Activated CD4-positive, alpha-beta memory T cell treated with anti-CD3 and anti-CD28 coated beads for 36 hours (primary cell): ENCODE results near the gene TLE4. TPM values are rescaled to one million over a fixed set of nuclear protein-coding genes. Genes with fewer than 3 reads are reported as not detected.

Experiments used
- CTCF ChIA-PET: fragments of 350-600 bp; sonication (Branson Sonifier 250); formaldehyde crosslinking; loops from one replicate; lab custom pipeline; 2021; ENCODE audit warnings: antibody characterized with exemption, inconsistent platforms; lab: Charles Lee
- POLR2A ChIA-PET: fragments of 350-600 bp; sonication (Branson Sonifier 250); formaldehyde crosslinking; loops from one replicate; lab custom pipeline; 2021; ENCODE audit warnings: antibody characterized with exemption; lab: Charles Lee
- DNase-seq: peaks from one replicate; pipeline ENCODE4 v3.0.0-alpha.2; 2020
- H3K27ac Mint-ChIP-seq: one replicate; pipeline ENCODE4 v1.8.0; 2021; ENCODE audit warnings: mixed read lengths
- H3K27me3 Mint-ChIP-seq: one replicate; pipeline ENCODE4 v1.8.0; 2021; ENCODE audit warnings: mixed read lengths
- H3K36me3 Mint-ChIP-seq: one replicate; pipeline ENCODE4 v1.8.0; 2021; ENCODE audit warnings: mixed read lengths
- H3K4me1 Mint-ChIP-seq: one replicate; pipeline ENCODE4 v1.8.0; 2021; ENCODE audit warnings: low read depth, mixed read lengths
- H3K4me3 Mint-ChIP-seq: one replicate; pipeline ENCODE4 v1.8.0; 2021; ENCODE audit warnings: mild to moderate bottlenecking, mixed read lengths
- H3K9me3 Mint-ChIP-seq: one replicate; pipeline ENCODE4 v1.8.0; 2021; ENCODE audit warnings: mixed read lengths
- intact Hi-C: fragments of 100-400 bp; cut with micrococcal nuclease; formaldehyde crosslinking; loops from one replicate; pipeline ENCODE4 v1.15.1; 2023
- total RNA-seq, 2 experiments: library from RNA; stranded (reverse); gene quantifications; one replicate each; pipeline ENCODE4 v1.2.3, GENCODE V29; 2021

The TLE4 gene
- total RNA-seq, 2 experiments from 2014 or later: 14.3 to 15.3 TPM

DNA sequence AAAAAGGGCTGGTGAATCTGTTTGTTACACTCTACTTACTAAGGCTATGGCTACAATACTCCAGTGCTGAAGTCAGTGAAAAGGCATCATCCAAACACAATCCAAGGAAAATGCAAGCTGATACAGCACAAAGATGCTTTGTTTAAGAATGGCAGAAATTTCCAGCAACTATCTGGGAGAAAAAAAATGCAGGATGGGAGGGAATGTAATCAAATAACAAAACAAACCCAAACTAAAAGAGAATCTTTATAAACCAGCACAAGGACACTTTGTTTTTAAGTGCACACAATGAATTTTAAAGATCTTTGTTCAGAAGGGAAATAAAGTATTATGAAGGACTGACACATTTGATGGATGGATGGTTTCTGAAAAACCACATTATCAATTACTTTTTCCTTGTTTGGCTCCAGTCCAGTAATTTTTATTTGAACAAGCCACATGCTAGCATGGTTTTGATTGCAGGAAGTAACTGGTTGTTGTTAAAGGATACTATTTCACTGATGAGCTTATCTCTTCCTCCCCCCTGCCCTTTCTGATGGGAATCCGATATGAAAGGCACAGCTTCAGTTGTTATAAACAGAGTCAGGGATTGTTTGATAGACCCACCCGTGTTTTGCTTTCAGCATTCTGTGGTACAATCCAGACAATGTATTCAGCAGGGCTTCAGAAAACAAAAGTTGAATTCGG lies 12.1 kb upstream of the TLE4 start:
- no peaks in the 10 kb centered on the region for H3K9me3 Mint-ChIP-seq
- no peak for DNase-seq
- peaks cover 3% of the 10 kb centered on the region for H3K4me1 Mint-ChIP-seq
- H3K4me3 Mint-ChIP-seq: no peak overlapping the region
- intact Hi-C loops: no loop called here
- no peaks in the 10 kb centered on the region for H3K36me3 Mint-ChIP-seq
- POLR2A ChIA-PET: no interaction called here
- H3K27me3 Mint-ChIP-seq: peaks cover 8% of the 10 kb centered on the region
- CTCF ChIA-PET: no interaction called here
- no peak overlapping the region for H3K27ac Mint-ChIP-seq

DNA sequence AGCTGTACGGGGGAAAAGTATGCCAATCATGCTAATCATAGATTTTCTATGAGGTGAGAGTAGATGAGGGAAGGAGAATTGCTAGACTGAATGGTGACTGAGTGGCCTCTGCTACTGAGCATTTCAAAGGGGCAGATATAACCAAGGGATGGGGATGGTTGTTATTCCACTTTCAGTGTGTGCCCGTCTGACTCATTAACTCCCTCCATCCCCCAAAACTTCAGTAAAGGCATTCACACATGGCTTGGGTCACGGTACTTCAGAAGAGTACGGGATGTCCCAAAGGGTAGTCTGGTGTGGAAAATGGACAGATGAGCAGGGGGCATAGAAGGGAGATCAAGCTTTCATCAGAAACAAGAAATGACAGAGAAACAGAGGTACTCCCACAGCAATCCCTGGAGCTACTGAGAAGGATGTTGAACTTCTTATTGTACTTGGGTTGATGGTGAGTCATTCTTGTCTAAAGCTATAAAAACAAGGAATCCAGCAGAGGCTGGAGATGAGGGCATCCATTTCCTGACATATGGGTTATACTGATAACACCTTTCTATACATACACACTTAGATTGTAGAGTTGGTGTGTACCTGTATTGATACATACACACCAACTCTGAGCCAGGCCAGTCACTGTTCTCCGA lies 8.9 kb upstream of the TLE4 start:
- H3K27ac Mint-ChIP-seq: no peak overlapping the region
- peaks cover 9% of the 10 kb centered on the region for H3K4me1 Mint-ChIP-seq
- no peak for DNase-seq
- H3K36me3 Mint-ChIP-seq: no peaks in the 10 kb centered on the region
- ChIA-PET POLR2A (no interaction called here), CTCF (interaction anchor here (1.5 kb wide), 1 partner anchor 9 kb away, joined by 4 read pairs; the partner anchor contains the start of gene TLE4)
- H3K9me3 Mint-ChIP-seq: no peaks in the 10 kb centered on the region
- no peak overlapping the region for H3K4me3 Mint-ChIP-seq
- peaks cover 9% of the 10 kb centered on the region for H3K27me3 Mint-ChIP-seq
- intact Hi-C loops: no loop called here

DNA sequence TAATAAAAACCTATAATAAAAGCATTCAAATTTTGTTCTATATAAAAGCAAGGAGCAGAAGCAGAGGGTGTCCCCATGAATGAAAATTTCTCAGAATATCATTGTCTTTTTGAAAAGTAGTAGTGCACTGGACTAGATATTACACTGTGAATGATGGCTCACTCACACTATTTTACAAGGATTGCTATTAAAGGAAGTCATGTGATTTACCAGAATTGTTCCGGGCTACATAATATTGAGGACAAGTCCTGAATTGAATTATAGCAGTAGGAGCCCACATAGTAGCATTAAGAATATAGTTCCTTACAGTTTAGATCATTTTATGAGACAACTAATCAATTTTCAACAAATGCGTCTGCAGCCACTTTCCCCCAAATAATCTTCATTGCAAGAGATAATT lies 7.7 kb upstream of the TLE4 start:
- DNase-seq: no peak
- ChIA-PET CTCF (no interaction called here), POLR2A (no interaction called here)
- Mint-ChIP-seq H3K9me3 (no peaks in the 10 kb centered on the region), H3K27ac (no peak overlapping the region), H3K36me3 (no peaks in the 10 kb centered on the region), H3K4me1 (peaks cover 9% of the 10 kb centered on the region), H3K4me3 (no peak overlapping the region), H3K27me3 (peaks cover 9% of the 10 kb centered on the region)
- intact Hi-C loops: no loop called here

DNA sequence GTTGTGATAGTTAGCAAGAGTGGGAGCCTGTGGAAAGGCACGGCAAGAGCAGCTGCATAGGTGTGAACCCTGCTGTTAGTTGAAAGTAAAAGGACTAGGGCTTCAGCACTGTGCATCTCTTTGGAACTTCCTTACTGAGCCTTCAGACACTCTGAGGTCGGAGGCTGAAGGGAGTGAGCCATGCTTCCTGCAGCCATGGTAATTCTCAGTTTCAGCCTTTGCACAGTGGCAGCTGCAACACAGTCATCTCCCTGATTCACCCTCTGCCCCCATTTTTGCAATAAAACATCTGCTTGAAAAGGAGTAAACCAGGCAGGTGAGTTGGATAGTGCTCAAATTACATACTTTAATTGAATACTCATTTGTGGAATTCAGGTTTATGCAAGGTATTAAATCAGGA lies 6.5 kb upstream of the TLE4 start:
- Mint-ChIP-seq H3K4me3 (no peak overlapping the region), H3K4me1 (peaks cover 11% of the 10 kb centered on the region), H3K36me3 (no peaks in the 10 kb centered on the region), H3K9me3 (no peaks in the 10 kb centered on the region), H3K27ac (no peak overlapping the region), H3K27me3 (peaks cover 14% of the 10 kb centered on the region)
- DNase-seq: peak; percentile 61
- intact Hi-C loops: no loop called here
- ChIA-PET CTCF (no interaction called here), POLR2A (no interaction called here)

- H3K27ac Mint-ChIP-seq: no peak overlapping the region
- no peak for DNase-seq
- peaks cover 11% of the 10 kb centered on the region for H3K4me1 Mint-ChIP-seq
- peaks cover 12% of the 10 kb centered on the region for H3K27me3 Mint-ChIP-seq
- no peaks in the 10 kb centered on the region for H3K36me3 Mint-ChIP-seq
- intact Hi-C loops: no loop called here
- H3K9me3 Mint-ChIP-seq: no peaks in the 10 kb centered on the region
- H3K4me3 Mint-ChIP-seq: no peak overlapping the region
- CTCF ChIA-PET: no interaction called here
- POLR2A ChIA-PET: no interaction called here
Observed at GRCh38 chr9:79567671-79568098, 4.1 kb upstream of the TLE4 start.

- ChIA-PET CTCF (no interaction called here), POLR2A (no interaction called here)
- peaks cover 6% of the 10 kb centered on the region for H3K27me3 Mint-ChIP-seq
- H3K27ac Mint-ChIP-seq: no peak overlapping the region
- H3K36me3 Mint-ChIP-seq: peaks cover under 1% of the 10 kb centered on the region
- H3K4me3 Mint-ChIP-seq: no peak overlapping the region
- H3K4me1 Mint-ChIP-seq: peaks cover 11% of the 10 kb centered on the region
- intact Hi-C loops: no loop called here
- DNase-seq: no peak
- H3K9me3 Mint-ChIP-seq: no peaks in the 10 kb centered on the region
Observed at GRCh38 chr9:79568337-79569101, 3.2 kb upstream of the TLE4 start.

- POLR2A ChIA-PET: no interaction called here
Observed at GRCh38 chr9:79569814-79570447, 1.8 kb upstream of the TLE4 start.

GRCh38 chr9:79570448-79571308 lies 1.1 kb upstream of the TLE4 start:
- peaks cover 6% of the 10 kb centered on the region for H3K27me3 Mint-ChIP-seq
- H3K4me3 Mint-ChIP-seq: no peak overlapping the region
- ChIA-PET POLR2A (interaction anchor here (1.2 to 1.9 kb wide), 3 partner anchors 53 to 1335 kb away, joined by 4 to 12 read pairs (median 6); partner anchors contain the start of gene CEP78), CTCF (interaction anchor here (1.0 to 1.6 kb wide), 3 partner anchors 8 to 187 kb away, joined by 4 read pairs; no protein-coding TSS in a partner anchor)
- intact Hi-C loops: loop anchor here (1.0 to 5.0 kb wide), 6 partner anchors 14 to 242 kb away; no protein-coding TSS in a partner anchor
- H3K9me3 Mint-ChIP-seq: no peaks in the 10 kb centered on the region
- peak overlapping the region; percentile 69 for H3K27ac Mint-ChIP-seq
- peak; percentile 65 for DNase-seq
- H3K36me3 Mint-ChIP-seq: peaks cover 4% of the 10 kb centered on the region
- H3K4me1 Mint-ChIP-seq: peaks cover 23% of the 10 kb centered on the region

More at GRCh38 chr9:79569814-79570447, 1.8 kb upstream of the TLE4 start:
- no peak for DNase-seq
- Mint-ChIP-seq H3K27me3 (peaks cover 6% of the 10 kb centered on the region), H3K27ac (peak overlapping the region; percentile 28), H3K4me3 (no peak overlapping the region), H3K9me3 (no peaks in the 10 kb centered on the region), H3K36me3 (peaks cover 4% of the 10 kb centered on the region), H3K4me1 (peaks cover 25% of the 10 kb centered on the region)
- intact Hi-C loops: loop anchor here (2.0 to 5.0 kb wide), 3 partner anchors 98 to 243 kb away; no protein-coding TSS in a partner anchor
- CTCF ChIA-PET: no interaction called here

DNA sequence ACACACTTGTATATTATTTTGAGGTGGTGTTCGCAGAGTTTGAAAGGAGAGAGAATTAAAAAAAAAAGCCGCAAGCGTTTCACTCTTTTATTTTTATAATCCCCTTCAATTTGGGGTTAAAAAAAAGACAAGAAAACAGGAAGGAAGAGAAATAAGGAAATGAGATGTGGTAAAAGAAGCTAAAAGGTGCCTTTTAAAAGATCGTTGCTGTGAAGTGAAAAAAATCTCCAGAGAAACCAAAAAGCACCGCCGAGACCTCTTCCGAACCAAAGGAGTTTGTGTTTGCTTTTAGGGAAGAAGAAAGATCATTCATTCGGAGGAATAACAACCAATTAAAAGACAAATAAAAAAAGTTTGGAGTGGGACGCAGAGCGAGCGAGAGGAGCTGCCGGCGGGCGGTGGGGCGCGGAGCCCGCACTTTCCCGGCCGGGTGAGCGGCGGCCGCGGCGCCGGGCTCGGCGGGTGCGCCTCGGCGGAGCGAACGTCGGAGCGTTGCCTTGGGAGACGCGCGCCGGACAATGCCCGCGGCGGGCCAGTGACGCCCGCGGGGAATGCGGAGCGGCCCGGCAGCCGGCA lies 355 bp downstream of the TLE4 start:
- H3K4me3 Mint-ChIP-seq: no peak overlapping the region
- no peaks in the 10 kb centered on the region for H3K9me3 Mint-ChIP-seq
- DNase-seq: no peak
- H3K36me3 Mint-ChIP-seq: peaks cover 4% of the 10 kb centered on the region
- H3K4me1 Mint-ChIP-seq: peaks cover 34% of the 10 kb centered on the region
- peaks cover 5% of the 10 kb centered on the region for H3K27me3 Mint-ChIP-seq
- H3K27ac Mint-ChIP-seq: no peak overlapping the region
- intact Hi-C loops: loop anchor here (2.0 to 5.0 kb wide), 2 partner anchors 100 to 1275 kb away; partner anchors contain the start of gene PSAT1
- POLR2A ChIA-PET: interaction anchor here (0.7 to 1.9 kb wide), 8 partner anchors 10 to 1336 kb away, joined by 3 to 25 read pairs (median 5); partner anchors contain the start of gene CEP78
- CTCF ChIA-PET: interaction anchor here (0.8 to 1.6 kb wide), 5 partner anchors 9 to 186 kb away, joined by 3 to 4 read pairs (median 4); no protein-coding TSS in a partner anchor

DNA sequence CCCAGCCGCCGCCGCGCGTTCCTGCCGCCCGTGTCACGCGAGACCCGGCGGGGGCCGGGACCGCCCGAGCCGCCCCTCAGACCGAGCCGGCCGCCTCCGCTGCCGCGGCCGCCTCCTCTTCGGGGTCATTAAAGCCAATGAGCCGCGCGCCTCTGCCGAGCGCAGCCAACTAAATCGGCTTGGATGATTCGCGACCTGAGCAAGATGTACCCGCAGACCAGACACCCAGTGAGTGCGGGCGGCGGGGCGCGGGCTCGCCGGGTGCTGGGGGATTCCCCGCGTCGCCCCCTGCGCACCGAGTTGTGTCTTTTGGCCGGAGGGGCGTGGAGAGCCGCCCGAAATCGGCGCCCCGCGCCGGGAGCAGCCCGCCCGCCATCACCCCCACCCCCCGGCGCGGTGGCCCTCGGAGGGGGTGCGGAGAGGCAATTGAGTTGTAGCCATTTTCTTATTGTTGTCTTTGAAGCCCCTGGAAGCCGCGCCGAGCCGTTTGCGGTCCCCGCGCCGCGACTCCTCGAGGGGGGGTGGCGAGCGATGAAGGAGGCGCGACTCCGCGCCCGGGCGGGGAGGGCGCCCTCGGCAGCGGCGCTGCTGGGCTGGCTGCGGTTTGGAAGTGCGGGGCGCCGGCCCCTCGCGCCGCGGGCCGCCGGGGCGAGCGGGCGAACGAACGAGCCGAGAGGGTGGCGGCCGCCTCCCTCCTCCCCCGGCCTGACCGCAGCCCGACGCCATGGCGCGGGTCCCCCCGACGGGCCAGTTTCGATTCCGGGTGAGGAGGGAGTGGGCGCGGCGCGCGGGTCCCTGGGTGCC lies 1.0 kb downstream of the TLE4 start:
- CTCF ChIA-PET: interaction anchor here (0.8 kb wide), 1 partner anchor 29 kb away, joined by 4 read pairs; no protein-coding TSS in a partner anchor

More for the DNA sequence above, 1.0 kb downstream of the TLE4 start:
- H3K9me3 Mint-ChIP-seq: no peaks in the 10 kb centered on the region
- peak overlapping the region; percentile 80 for H3K4me3 Mint-ChIP-seq
- DNase-seq: peak; percentile 69
- peaks cover 5% of the 10 kb centered on the region for H3K27me3 Mint-ChIP-seq
- H3K36me3 Mint-ChIP-seq: peaks cover 4% of the 10 kb centered on the region
- intact Hi-C loops: loop anchor here (2.0 to 5.0 kb wide), 2 partner anchors 101 to 1276 kb away; partner anchors contain the start of gene PSAT1
- POLR2A ChIA-PET: interaction anchor here (0.7 to 1.9 kb wide), 6 partner anchors 9 to 1337 kb away, joined by 3 to 25 read pairs (median 6); partner anchors contain the start of gene CEP78
- peak overlapping the region; percentile 85 for H3K27ac Mint-ChIP-seq
- peaks cover 41% of the 10 kb centered on the region for H3K4me1 Mint-ChIP-seq
